Neural crest cell (in vitro differentiated cells): Measurements from ENCODE around the gene SUN3. TPM values are rescaled to one million over a fixed set of nuclear protein-coding genes. Genes with fewer than 3 reads are reported as not detected.
"Not testable (repeated sequence)": the region's sequence is repeated elsewhere in the genome, so short reads cannot be mapped to it uniquely, and the experiment has no call there.

Source experiments
- DNase-seq: peaks from one replicate; pipeline ENCODE4 v3.0.0; 2021; ENCODE audit warnings: low read depth, mixed read lengths, low spot score
- H3K27ac Mint-ChIP-seq: one replicate; pipeline ENCODE4 v1.8.0; 2021; ENCODE audit warnings: mild to moderate bottlenecking, mixed read lengths; ENCODE audit not compliant: unreplicated experiment
- H3K27me3 Mint-ChIP-seq: 2 replicates; pipeline ENCODE4 v1.8.0; 2021; ENCODE audit warnings: low read depth, mild to moderate bottlenecking, mixed read lengths
- H3K36me3 Mint-ChIP-seq: 2 replicates; pipeline ENCODE4 v1.8.0; 2021; ENCODE audit warnings: low read depth, mild to moderate bottlenecking, mixed read lengths
- H3K4me1 Mint-ChIP-seq: 2 replicates; pipeline ENCODE4 v1.8.0; 2021; ENCODE audit warnings: mixed read lengths
- H3K4me3 Mint-ChIP-seq: one replicate; pipeline ENCODE4 v1.8.0; 2021; ENCODE audit warnings: mild to moderate bottlenecking, mixed read lengths
- H3K9me3 Mint-ChIP-seq: 2 replicates; pipeline ENCODE4 v1.8.0; 2021; ENCODE audit warnings: mixed read lengths
- total RNA-seq: library from RNA; stranded (reverse); gene quantifications from 2 replicates; pipeline ENCODE4 v1.2.1, GENCODE V29; 2021
- TF ChIP-seq, protein P1 (sequence below): fragments of 200-600 bp; sonication (generic); conservative IDR thresholded peaks from 2 replicates; pipeline ENCODE4 v1.5.0; 2021; ENCODE audit warnings: antibody characterized with exemption, mild to moderate bottlenecking

SUN3 gene
- total RNA-seq, 1 donor from 2014 or later, result not detected

DNA sequence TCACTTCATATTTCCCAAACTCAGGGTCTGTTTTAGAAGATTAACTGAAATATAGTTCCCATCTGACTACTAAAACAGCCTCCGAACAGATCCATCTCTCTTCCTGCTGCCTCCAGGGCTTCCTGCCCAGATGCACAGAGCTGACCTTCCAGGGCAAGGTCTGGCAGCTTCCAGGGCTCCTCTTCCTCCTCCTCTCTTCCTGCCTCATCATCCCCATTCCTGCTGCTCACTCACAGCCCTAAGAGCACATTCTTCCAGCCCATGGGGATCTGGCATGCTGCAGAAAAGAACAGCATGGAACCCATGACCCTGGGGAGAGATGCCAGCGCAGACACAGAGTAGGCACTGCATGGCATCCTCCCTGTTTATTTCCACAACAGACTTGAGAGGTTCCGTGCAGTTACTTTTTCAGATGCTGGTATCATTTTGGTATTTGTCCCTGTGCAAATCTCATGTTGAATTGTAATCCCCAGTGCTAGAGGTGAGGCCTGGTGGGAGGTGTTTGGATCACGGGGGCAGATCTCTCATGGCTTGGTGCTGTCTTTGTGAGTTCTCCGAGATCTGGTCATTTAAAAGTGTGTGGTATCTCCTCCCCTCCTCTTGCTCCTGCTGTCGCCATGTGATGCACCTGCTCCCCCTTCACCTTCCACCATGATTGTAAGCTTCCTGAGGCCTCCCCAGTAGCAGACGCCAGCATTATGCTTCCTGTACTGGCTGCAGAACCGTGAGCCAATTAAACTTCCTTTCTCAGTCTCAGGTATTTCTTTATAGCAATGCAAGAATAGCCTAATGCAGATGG is 85.0 kb downstream of the SUN3 start:
- DNase-seq, result no peak
- H3K9me3 Mint-ChIP-seq, result no peaks in the 10 kb centered on the region
- TF ChIP-seq, protein P1, sequence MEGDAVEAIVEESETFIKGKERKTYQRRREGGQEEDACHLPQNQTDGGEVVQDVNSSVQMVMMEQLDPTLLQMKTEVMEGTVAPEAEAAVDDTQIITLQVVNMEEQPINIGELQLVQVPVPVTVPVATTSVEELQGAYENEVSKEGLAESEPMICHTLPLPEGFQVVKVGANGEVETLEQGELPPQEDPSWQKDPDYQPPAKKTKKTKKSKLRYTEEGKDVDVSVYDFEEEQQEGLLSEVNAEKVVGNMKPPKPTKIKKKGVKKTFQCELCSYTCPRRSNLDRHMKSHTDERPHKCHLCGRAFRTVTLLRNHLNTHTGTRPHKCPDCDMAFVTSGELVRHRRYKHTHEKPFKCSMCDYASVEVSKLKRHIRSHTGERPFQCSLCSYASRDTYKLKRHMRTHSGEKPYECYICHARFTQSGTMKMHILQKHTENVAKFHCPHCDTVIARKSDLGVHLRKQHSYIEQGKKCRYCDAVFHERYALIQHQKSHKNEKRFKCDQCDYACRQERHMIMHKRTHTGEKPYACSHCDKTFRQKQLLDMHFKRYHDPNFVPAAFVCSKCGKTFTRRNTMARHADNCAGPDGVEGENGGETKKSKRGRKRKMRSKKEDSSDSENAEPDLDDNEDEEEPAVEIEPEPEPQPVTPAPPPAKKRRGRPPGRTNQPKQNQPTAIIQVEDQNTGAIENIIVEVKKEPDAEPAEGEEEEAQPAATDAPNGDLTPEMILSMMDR, result no peak
- peaks cover 51% of the 10 kb centered on the region for H3K4me1 Mint-ChIP-seq
- H3K4me3 Mint-ChIP-seq, result no peak overlapping the region
- no peaks in the 10 kb centered on the region for H3K27me3 Mint-ChIP-seq
- no peaks in the 10 kb centered on the region for H3K36me3 Mint-ChIP-seq
- H3K27ac Mint-ChIP-seq, result peak overlapping the region; percentile 98

- not testable (repeated sequence) for H3K36me3 Mint-ChIP-seq, H3K9me3 Mint-ChIP-seq, H3K27ac Mint-ChIP-seq, H3K4me3 Mint-ChIP-seq, H3K27me3 Mint-ChIP-seq, DNase-seq
- peaks cover 54% of the 10 kb centered on the region for H3K4me1 Mint-ChIP-seq
Measured at GRCh38 chr7:47942651-47943050, 86.3 kb downstream of the SUN3 start.

- H3K4me3 Mint-ChIP-seq, result no peak overlapping the region
- no peaks in the 10 kb centered on the region for H3K27me3 Mint-ChIP-seq
- no peaks in the 10 kb centered on the region for H3K9me3 Mint-ChIP-seq
- DNase-seq, result no peak
- no peak overlapping the region for H3K27ac Mint-ChIP-seq
- TF ChIP-seq, protein P1, result no peak
- peaks cover 59% of the 10 kb centered on the region for H3K4me1 Mint-ChIP-seq
- H3K36me3 Mint-ChIP-seq, result no peaks in the 10 kb centered on the region
Measured at GRCh38 chr7:47942132-47942531, 86.8 kb downstream of the SUN3 start.

DNA sequence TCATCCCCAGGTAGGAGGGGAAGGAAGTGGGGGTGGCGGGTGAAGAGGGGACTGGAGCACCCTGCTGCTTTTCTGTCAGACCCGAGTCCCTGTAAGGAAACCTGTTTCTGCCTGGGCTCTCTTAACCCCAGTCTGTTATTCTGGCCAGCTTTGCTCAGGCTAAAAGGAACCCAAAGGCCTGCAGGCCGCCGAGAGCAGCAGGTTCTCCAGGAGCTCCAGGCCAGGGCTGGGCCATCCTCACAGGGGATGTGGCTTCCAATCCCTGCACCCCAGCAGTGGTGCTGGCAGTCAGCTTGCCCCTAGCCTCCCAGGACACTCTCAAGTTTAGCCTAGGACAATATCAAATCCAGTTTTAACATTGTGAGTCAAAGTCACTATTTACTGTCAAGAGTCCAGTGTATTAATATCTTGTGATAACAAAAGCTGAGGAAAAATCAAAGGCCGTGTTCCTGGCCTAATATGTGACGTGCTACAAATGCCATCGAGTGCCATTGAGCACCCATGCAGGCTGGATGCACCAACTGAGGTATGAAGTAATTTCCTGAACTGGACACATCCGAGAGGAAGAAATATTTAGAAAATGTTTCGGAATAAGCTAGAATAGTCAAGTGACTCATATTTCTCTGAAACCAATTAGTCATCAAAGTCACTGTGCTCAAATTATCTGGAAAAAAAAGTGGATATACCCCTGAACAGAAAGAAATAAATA is 87.6 kb downstream of the SUN3 start:
- no peaks in the 10 kb centered on the region for H3K27me3 Mint-ChIP-seq
- no peak for DNase-seq
- no peaks in the 10 kb centered on the region for H3K9me3 Mint-ChIP-seq
- H3K27ac Mint-ChIP-seq, result no peak overlapping the region
- no peak overlapping the region for H3K4me3 Mint-ChIP-seq
- TF ChIP-seq, protein P1, result no peak
- H3K4me1 Mint-ChIP-seq, result peaks cover 61% of the 10 kb centered on the region
- no peaks in the 10 kb centered on the region for H3K36me3 Mint-ChIP-seq

DNA sequence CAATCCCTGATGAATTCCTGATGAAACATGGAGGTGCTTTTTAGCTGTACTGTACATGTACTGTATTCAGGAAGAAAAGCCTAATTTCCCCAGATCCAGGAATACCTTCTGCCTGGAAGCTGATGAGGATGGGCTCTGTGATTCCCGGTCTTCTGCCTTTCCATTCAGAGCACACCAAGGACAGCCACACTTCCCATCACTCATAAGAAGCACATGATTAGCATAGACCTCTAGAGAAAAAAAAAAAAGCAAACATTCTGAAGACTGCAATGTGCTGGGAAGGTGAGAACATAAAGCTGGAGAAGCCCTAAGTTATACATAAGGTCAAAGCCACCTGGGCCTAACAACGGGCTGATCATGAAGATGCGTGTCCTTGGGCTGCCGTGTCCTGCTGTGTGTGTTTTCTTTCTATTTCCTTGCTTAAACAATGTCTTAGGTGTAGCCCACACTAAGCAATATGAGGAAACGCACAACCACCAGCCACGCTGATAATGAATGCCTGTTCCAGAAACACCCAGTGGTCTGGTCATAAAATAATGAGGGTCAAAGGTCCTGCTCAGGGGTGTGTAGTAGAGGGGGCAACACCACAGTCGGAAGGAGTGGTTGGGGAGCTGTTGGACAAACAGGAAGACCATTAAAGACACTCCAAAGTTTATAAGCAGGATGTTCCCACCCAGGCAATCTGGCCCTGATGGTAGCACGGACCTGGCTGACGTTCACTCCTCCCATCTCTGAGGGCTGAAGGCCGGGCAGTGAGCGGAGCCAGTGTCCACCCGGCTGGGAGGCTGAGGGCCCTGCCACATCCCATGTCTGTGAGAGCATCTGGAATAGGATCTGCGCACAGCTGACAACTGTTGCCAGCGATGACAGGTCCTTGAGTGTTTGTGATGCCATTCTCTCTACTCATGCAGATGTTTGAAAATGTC is 88.6 kb downstream of the SUN3 start:
- Mint-ChIP-seq H3K4me3 (no peak overlapping the region), H3K27ac (peak overlapping the region; percentile 28), H3K4me1 (peaks cover 63% of the 10 kb centered on the region)

More for the DNA sequence above, 88.6 kb downstream of the SUN3 start:
- Mint-ChIP-seq H3K36me3 (no peaks in the 10 kb centered on the region), H3K27me3 (no peaks in the 10 kb centered on the region), H3K9me3 (no peaks in the 10 kb centered on the region)
- TF ChIP-seq, protein P1, result no peak
- no peak for DNase-seq
